Measurements from ENCODE around the gene ATP10A.

- TF ChIP-seq POLR2A (IDR thresholded peaks at IDR 0.05) (no peak), POLR2AphosphoS5 (IDR thresholded peaks at IDR 0.05) (no peak)
- TF ChIP-seq, protein P1, sequence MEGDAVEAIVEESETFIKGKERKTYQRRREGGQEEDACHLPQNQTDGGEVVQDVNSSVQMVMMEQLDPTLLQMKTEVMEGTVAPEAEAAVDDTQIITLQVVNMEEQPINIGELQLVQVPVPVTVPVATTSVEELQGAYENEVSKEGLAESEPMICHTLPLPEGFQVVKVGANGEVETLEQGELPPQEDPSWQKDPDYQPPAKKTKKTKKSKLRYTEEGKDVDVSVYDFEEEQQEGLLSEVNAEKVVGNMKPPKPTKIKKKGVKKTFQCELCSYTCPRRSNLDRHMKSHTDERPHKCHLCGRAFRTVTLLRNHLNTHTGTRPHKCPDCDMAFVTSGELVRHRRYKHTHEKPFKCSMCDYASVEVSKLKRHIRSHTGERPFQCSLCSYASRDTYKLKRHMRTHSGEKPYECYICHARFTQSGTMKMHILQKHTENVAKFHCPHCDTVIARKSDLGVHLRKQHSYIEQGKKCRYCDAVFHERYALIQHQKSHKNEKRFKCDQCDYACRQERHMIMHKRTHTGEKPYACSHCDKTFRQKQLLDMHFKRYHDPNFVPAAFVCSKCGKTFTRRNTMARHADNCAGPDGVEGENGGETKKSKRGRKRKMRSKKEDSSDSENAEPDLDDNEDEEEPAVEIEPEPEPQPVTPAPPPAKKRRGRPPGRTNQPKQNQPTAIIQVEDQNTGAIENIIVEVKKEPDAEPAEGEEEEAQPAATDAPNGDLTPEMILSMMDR (IDR thresholded peaks at IDR 0.05), result no peak
Observed at GRCh38 chr15:25797511-25797935, 65.6 kb downstream of the ATP10A start.
